Natural killer cell (primary cell): ENCODE results near the gene ASMTL. TPM values are rescaled to one million over a fixed set of nuclear protein-coding genes. Genes with fewer than 3 reads are reported as not detected.
"Not testable (repeated sequence)": the region's sequence is repeated elsewhere in the genome, so short reads cannot be mapped to it uniquely, and the experiment has no call there.

Source experiments
- ATAC-seq, 3 donors: fragments of 150-1000 bp in 2 of 3; fragments of 200-7000 bp in 1 of 3; cut with Tn5 transposase; 1 replicate in 1 of 3; 2 replicates in 2 of 3; pipeline ENCODE4 v1.10.0; 2021; ENCODE audit warnings: mild to moderate bottlenecking in 2 of 3, moderate library complexity in 2 of 3
- DNase-seq, 2 donors: peaks; one replicate each; pipeline versions ENCODE4 v3.0.0 to v3.0.0-alpha.2; 2013 to 2021; ENCODE audit warnings: mixed read lengths in 1 of 2
- H3K27ac ChIP-seq: one replicate; pipeline ENCODE4 v1.5.1; 2013; ENCODE audit warnings: mild to moderate bottlenecking, low read length
- H3K27me3 ChIP-seq: one replicate; pipeline ENCODE4 v1.6.1; 2013; ENCODE audit warnings: low read length; ENCODE audit not compliant: control insufficient read depth, insufficient read depth
- H3K36me3 ChIP-seq: one replicate; pipeline ENCODE4 v1.6.1; 2013; ENCODE audit warnings: low read length; ENCODE audit not compliant: control insufficient read depth, insufficient read depth
- H3K4me1 ChIP-seq: one replicate; pipeline ENCODE4 v1.6.1; 2013; ENCODE audit warnings: low read length; ENCODE audit not compliant: control insufficient read depth, insufficient read depth
- H3K4me3 ChIP-seq: one replicate; pipeline ENCODE4 v1.5.1; 2013; ENCODE audit warnings: low read length
- H3K9me3 ChIP-seq: one replicate; pipeline ENCODE4 v1.6.1; 2013; ENCODE audit warnings: low read length; ENCODE audit not compliant: control insufficient read depth, insufficient read depth
- H3K27ac Mint-ChIP-seq, 2 donors: one replicate each; pipeline ENCODE4 v1.8.0; 2022; ENCODE audit warnings: mild to moderate bottlenecking in 2 of 2, mixed read lengths in 2 of 2, moderate library complexity in 1 of 2
- H3K27me3 Mint-ChIP-seq, 2 donors: one replicate each; pipeline ENCODE4 v1.8.0; 2022; ENCODE audit warnings: low read depth in 2 of 2, mixed read lengths in 2 of 2
- H3K36me3 Mint-ChIP-seq: one replicate; pipeline ENCODE4 v1.8.0; 2022; ENCODE audit warnings: mixed read lengths
- H3K4me1 Mint-ChIP-seq, 2 donors: one replicate each; pipeline ENCODE4 v1.8.0; 2022; ENCODE audit warnings: mixed read lengths in 2 of 2
- H3K4me3 Mint-ChIP-seq: one replicate; pipeline ENCODE4 v1.8.0; 2022; ENCODE audit warnings: mild to moderate bottlenecking, moderate library complexity, mixed read lengths
- H3K9me3 Mint-ChIP-seq, 2 donors: one replicate each; pipeline ENCODE4 v1.8.0; 2022; ENCODE audit warnings: mixed read lengths in 2 of 2
- CTCF ChIP-seq: fragments of 200-600 bp; IDR thresholded peaks from one replicate; pipeline ENCODE4 v1.8.0; 2022; ENCODE audit warnings: antibody characterized with exemption
- WGBS: methylation state at CpG from one replicate; pipeline ENCODE4 v1.1.7; 2013; ENCODE audit warnings: missing lambda C conversion rate; ENCODE audit not compliant: insufficient coverage; 5-methylcytosine and 5-hydroxymethylcytosine counted together
- intact Hi-C: fragments of 100-400 bp; cut with micrococcal nuclease; formaldehyde crosslinking; loops from one replicate; pipeline ENCODE4 v1.14.2; 2022
- total RNA-seq, 4 donors: library from RNA; stranded (reverse); fragments of 120-200 nt in 1 of 4; gene quantifications; one replicate each; pipeline versions ENCODE4 v1.2.3 to v1.2.4, GENCODE V29; 2013 to 2022

ASMTL gene
- total RNA-seq, 3 donors from 2014 or later (not counting 1 experiment from before 2014, with no cell fraction given) = 58.5 to 80.3 (median 66.1) TPM

- intact Hi-C loops, DNase-seq, H3K4me3 Mint-ChIP-seq, H3K27ac Mint-ChIP-seq, H3K4me1 ChIP-seq, H3K4me3 ChIP-seq, H3K36me3 Mint-ChIP-seq, ATAC-seq, H3K9me3 Mint-ChIP-seq, H3K4me1 Mint-ChIP-seq, H3K27ac ChIP-seq, H3K27me3 Mint-ChIP-seq, H3K27me3 ChIP-seq, H3K9me3 ChIP-seq: not testable (repeated sequence)
- WGBS = 98% methylated on average over 3 of the region's 3 CpGs
- H3K36me3 ChIP-seq = peaks cover 57% of the 10 kb centered on the region
Measured at GRCh38 chrX:1403867-1404266, 48.8 kb downstream of the ASMTL start.

- no peaks in the 10 kb centered on the region for H3K36me3 Mint-ChIP-seq
- Histone ChIP-seq H3K27me3 (no peaks in the 10 kb centered on the region), H3K4me1 (no peaks in the 10 kb centered on the region), H3K27ac (no peak overlapping the region), H3K4me3 (no peak overlapping the region), H3K36me3 (peaks cover 57% of the 10 kb centered on the region), H3K9me3 (no peaks in the 10 kb centered on the region)
- no peak for DNase-seq
- WGBS = 99% methylated on average over 10 of the region's 10 CpGs
- H3K9me3 Mint-ChIP-seq = no peaks in the 10 kb centered on the region
- no peak for TF ChIP-seq CTCF
- no peaks in the 10 kb centered on the region for H3K27me3 Mint-ChIP-seq
- intact Hi-C loops = no loop called here
- no peaks in the 10 kb centered on the region for H3K4me1 Mint-ChIP-seq
- H3K27ac Mint-ChIP-seq = no peak overlapping the region
- ATAC-seq = no peak
- no peak overlapping the region for H3K4me3 Mint-ChIP-seq
Measured at GRCh38 chrX:1403228-1403627, 49.5 kb downstream of the ASMTL start.

DNA sequence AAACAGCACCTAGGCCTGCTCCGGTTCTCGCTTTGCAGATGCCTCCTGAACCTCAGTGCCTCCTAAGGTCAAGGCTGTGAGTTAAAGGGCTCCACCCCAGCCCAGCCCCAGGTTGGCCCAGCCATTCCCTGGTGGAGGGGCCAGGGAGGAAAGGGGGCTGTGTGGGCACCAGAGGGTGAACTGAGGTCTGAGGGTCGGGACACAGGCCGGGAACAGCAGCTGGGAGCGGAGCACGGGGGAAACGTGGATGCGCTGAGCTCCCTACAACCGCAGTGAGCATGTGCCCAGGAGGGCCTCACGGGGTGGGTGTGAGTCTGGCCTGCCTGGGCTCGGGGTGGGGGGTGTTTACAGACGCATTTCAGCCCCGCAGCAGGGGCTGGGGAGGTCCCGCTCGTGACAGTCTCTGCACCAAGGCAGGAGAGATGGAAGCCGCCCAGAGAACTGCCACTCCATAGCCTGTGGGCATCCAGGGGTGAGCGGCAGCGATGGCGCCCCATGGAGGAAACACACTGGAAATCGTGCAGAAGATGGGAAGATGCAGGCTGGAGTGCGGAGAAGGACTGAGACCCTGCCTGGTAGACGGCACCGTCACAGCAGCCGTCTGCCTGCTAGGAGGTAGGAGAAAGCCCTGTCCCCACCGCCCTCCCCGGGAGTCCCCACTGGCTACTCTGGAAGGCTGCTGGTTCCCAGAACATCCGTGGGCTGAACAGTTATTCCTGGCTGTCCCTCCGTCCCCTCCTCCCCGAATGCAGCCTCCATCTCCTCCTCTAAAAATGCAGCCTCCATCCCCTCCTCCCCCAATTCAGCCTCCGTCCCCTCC lies 50.9 kb downstream of the ASMTL start:
- Histone ChIP-seq H3K36me3 (peaks cover 46% of the 10 kb centered on the region), H3K4me1 (no peaks in the 10 kb centered on the region), H3K27ac (no peak overlapping the region), H3K27me3 (no peaks in the 10 kb centered on the region), H3K9me3 (no peaks in the 10 kb centered on the region), H3K4me3 (no peak overlapping the region)
- DNase-seq (no peak), ATAC-seq (no peak)
- no peak overlapping the region for H3K27ac Mint-ChIP-seq
- 97% methylated on average over 30 of the region's 30 CpGs for WGBS
- TF ChIP-seq CTCF = no peak
- no peaks in the 10 kb centered on the region for H3K36me3 Mint-ChIP-seq
- no peaks in the 10 kb centered on the region for H3K27me3 Mint-ChIP-seq
- H3K9me3 Mint-ChIP-seq = no peaks in the 10 kb centered on the region
- intact Hi-C loops = no loop called here
- H3K4me1 Mint-ChIP-seq = no peaks in the 10 kb centered on the region
- H3K4me3 Mint-ChIP-seq = no peak overlapping the region

GRCh38 chrX:1400742-1401471 lies 51.8 kb downstream of the ASMTL start:
- ATAC-seq = no peak
- Histone ChIP-seq H3K36me3 (peaks cover 37% of the 10 kb centered on the region), H3K27ac (no peak overlapping the region), H3K4me3 (no peak overlapping the region), H3K27me3 (no peaks in the 10 kb centered on the region), H3K9me3 (no peaks in the 10 kb centered on the region), H3K4me1 (no peaks in the 10 kb centered on the region)
- H3K4me1 Mint-ChIP-seq = peaks cover 0 to 4% of the 10 kb centered on the region in 2 donors
- H3K27me3 Mint-ChIP-seq = no peaks in the 10 kb centered on the region
- H3K4me3 Mint-ChIP-seq = no peak overlapping the region
- no peaks in the 10 kb centered on the region for H3K36me3 Mint-ChIP-seq
- no peaks in the 10 kb centered on the region for H3K9me3 Mint-ChIP-seq
- intact Hi-C loops = no loop called here
- no peak overlapping the region for H3K27ac Mint-ChIP-seq
- no peak for TF ChIP-seq CTCF
- no peak for DNase-seq
- WGBS = 89% methylated on average over 27 of the region's 27 CpGs
